Liver (tissue), 9 donors: ENCODE data around the gene DGKE. TPM values are rescaled to one million over a fixed set of nuclear protein-coding genes. Genes with fewer than 3 reads are reported as not detected.

ENCODE experiments used
- DNase-seq: peaks from one replicate; pipeline ENCODE4 v3.0.0-alpha.2; 2017; ENCODE audit warnings: low spot score
- H3K27ac ChIP-seq, 2 donors: one replicate each; pipeline ENCODE4 v1.7.0; 2013; ENCODE audit warnings: inconsistent platforms in 2 of 2, low read length in 2 of 2, control low read depth in 1 of 2, low read depth in 1 of 2, mild to moderate bottlenecking in 1 of 2
- H3K27me3 ChIP-seq, 4 donors: one replicate each; pipeline versions ENCODE4 v1.6.1 to v1.7.0; 2013; ENCODE audit warnings: low read length in 3 of 4, inconsistent platforms in 1 of 4, mild to moderate bottlenecking in 1 of 4, moderate library complexity in 1 of 4; ENCODE audit not compliant: control insufficient read depth in 4 of 4, insufficient read depth in 4 of 4
- H3K36me3 ChIP-seq, 4 donors: one replicate each; pipeline versions ENCODE4 v1.6.1 to v1.7.0; 2013; ENCODE audit warnings: low read length in 3 of 4, mild to moderate bottlenecking in 3 of 4, low read depth in 1 of 4, moderate library complexity in 1 of 4; ENCODE audit not compliant: control insufficient read depth in 4 of 4, insufficient read depth in 3 of 4
- H3K4me1 ChIP-seq, 4 donors: one replicate each; pipeline versions ENCODE4 v1.6.1 to v1.7.0; 2013; ENCODE audit warnings: low read length in 3 of 4, mild to moderate bottlenecking in 3 of 4, moderate library complexity in 1 of 4; ENCODE audit not compliant: control insufficient read depth in 4 of 4, insufficient read depth in 4 of 4
- H3K4me3 ChIP-seq, 3 donors: one replicate each; pipeline versions ENCODE4 v1.6.1 to v1.7.0; 2013; ENCODE audit warnings: low read length in 3 of 3, control low read depth in 1 of 3, low read depth in 1 of 3, mild to moderate bottlenecking in 1 of 3
- H3K9ac ChIP-seq, 2 donors: one replicate each; pipeline ENCODE4 v1.7.0; 2013; ENCODE audit warnings: low read length in 2 of 2, mild to moderate bottlenecking in 2 of 2, moderate library complexity in 2 of 2, control low read depth in 1 of 2, low read depth in 1 of 2
- H3K9me3 ChIP-seq, 4 donors: one replicate each; pipeline versions ENCODE4 v1.6.1 to v1.7.0; 2013; ENCODE audit warnings: low read length in 3 of 4; ENCODE audit not compliant: control insufficient read depth in 4 of 4
- EGR1 ChIP-seq, 2 donors: IDR thresholded peaks; 2 replicates each; pipeline ENCODE4 v1.6.1; 2016 to 2018; ENCODE audit warnings: antibody characterized with exemption in 2 of 2, low read depth in 2 of 2
- FOXA1 ChIP-seq: IDR thresholded peaks from 2 replicates; pipeline ENCODE4 v1.6.1; 2016; ENCODE audit warnings: antibody characterized with exemption
- FOXA2 ChIP-seq: IDR thresholded peaks from 2 replicates; pipeline ENCODE4 v1.6.1; 2016; ENCODE audit warnings: antibody characterized with exemption
- GABPA ChIP-seq, 2 donors: IDR thresholded peaks in 1 of 2; conservative IDR thresholded peaks in 1 of 2; 2 replicates each; pipeline ENCODE4 v1.6.1; 2016; ENCODE audit warnings: antibody characterized with exemption in 2 of 2, mild to moderate bottlenecking in 1 of 2, moderate library complexity in 1 of 2
- HNF4A ChIP-seq, 2 donors: conservative IDR thresholded peaks; 2 replicates each; pipeline ENCODE4 v1.6.1; 2016; ENCODE audit warnings: antibody characterized with exemption in 2 of 2, mild to moderate bottlenecking in 2 of 2
- HNF4G ChIP-seq: IDR thresholded peaks from 2 replicates; pipeline ENCODE4 v1.6.1; 2016; ENCODE audit warnings: antibody characterized with exemption
- JUND ChIP-seq, 2 donors: IDR thresholded peaks; 2 replicates each; pipeline ENCODE4 v1.6.1; 2016; ENCODE audit warnings: antibody characterized with exemption in 2 of 2
- NR2F2 ChIP-seq: IDR thresholded peaks from 2 replicates; pipeline ENCODE4 v1.6.1; 2016; ENCODE audit warnings: antibody characterized with exemption
- RAD21 ChIP-seq, 2 donors: IDR thresholded peaks; 2 replicates each; pipeline ENCODE4 v1.6.1; 2016; ENCODE audit warnings: antibody characterized with exemption in 2 of 2, mild to moderate bottlenecking in 2 of 2
- RXRA ChIP-seq, 2 donors: IDR thresholded peaks; 2 replicates each; pipeline ENCODE4 v1.6.1; 2017 to 2018; ENCODE audit warnings: antibody characterized with exemption in 2 of 2, mild to moderate bottlenecking in 1 of 2
- SP1 ChIP-seq: IDR thresholded peaks from 2 replicates; pipeline ENCODE4 v1.6.1; 2018; ENCODE audit warnings: antibody characterized with exemption, mild to moderate bottlenecking
- TAF1 ChIP-seq: conservative IDR thresholded peaks from 2 replicates; pipeline ENCODE4 v1.6.1; 2016; ENCODE audit warnings: antibody characterized with exemption, mild to moderate bottlenecking
- YY1 ChIP-seq: IDR thresholded peaks from 2 replicates; pipeline ENCODE4 v1.6.1; 2016; ENCODE audit warnings: antibody characterized with exemption, mild to moderate bottlenecking
- WGBS: extraction: QIAGEN DNeasy Blood & Tissue Kit; methylation state at CpG from one replicate; pipeline ENCODE4 v1.1.7; 2013; 5-methylcytosine and 5-hydroxymethylcytosine counted together
- polyA plus RNA-seq, 2 donors: library from polyadenylated mRNA; stranded (reverse) in 1 of 2; unstranded in 1 of 2; fragments of 200-250 nt in 1 of 2; fragments of >200 nt in 1 of 2; fragmentation: Nextera tagmentation in 1 of 2; extraction: Ambion mirVana in 1 of 2; gene quantifications; one replicate each; pipeline versions ENCODE4 v1.2.1 to v1.2.3, GENCODE V29; 2013 to 2015
- total RNA-seq, 2 donors: library from RNA; depleted of rRNA; stranded (reverse); fragments of >200 nt; gene quantifications; one replicate each; pipeline ENCODE4 v1.2.3, GENCODE V29; 2014
- TF ChIP-seq, protein P1 (sequence below): IDR thresholded peaks from 2 replicates; pipeline ENCODE4 v1.6.1; 2016; ENCODE audit warnings: antibody characterized with exemption
- TF ChIP-seq, protein P2 (sequence below): IDR thresholded peaks from 2 replicates; pipeline ENCODE4 v1.6.1; 2016; ENCODE audit warnings: antibody characterized with exemption, mild to moderate bottlenecking
- TF ChIP-seq, protein P3 (sequence below): fragments of 150-350 bp; IDR thresholded peaks from 2 replicates; pipeline ENCODE4 v1.5.1; 2017; ENCODE audit warnings: improper control_type of control experiment, low read depth, low read length; ENCODE audit not compliant: missing input control
- TF ChIP-seq, protein P4 (sequence below): IDR thresholded peaks from 2 replicates; pipeline ENCODE4 v1.6.1; 2016; ENCODE audit warnings: antibody characterized with exemption
- donor health status: healthy.
- donor health status: healthy.
- donor health status: healthy.
- donor health status: healthy.
- donor health status: healthy.

DGKE gene
- total and polyA plus RNA-seq, 4 donors: 1.0 to 5.9 (median 2.8) TPM

DNA sequence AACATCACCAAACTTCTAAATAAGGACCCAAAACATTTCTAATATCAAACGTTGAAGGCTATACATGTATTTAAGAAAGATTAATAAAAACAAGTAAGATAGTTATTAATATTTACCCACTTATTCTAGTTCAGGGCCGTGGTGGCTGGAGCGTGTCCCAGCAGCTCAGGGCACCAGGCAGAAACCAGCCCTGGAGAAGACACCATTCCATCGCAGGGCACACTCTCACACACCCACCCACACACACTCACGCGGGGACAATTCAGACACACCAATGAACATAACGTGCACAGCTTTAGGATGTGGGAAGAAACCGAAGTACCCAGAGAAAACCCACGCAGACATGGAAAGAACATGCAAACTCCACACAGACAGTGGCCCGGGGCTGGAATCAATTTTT, 13.7 kb upstream of the DGKE start:
- Histone ChIP-seq H3K9ac (no peak overlapping the region), H3K27ac (peak overlapping the region in 1 of 2 donors; percentile 5), H3K9me3 (no peaks in the 10 kb centered on the region), H3K4me1 (peaks cover 9 to 43% (median 33%) of the 10 kb centered on the region in 4 donors), H3K36me3 (peaks cover 0 to 2% (median 0%) of the 10 kb centered on the region in 4 donors), H3K27me3 (no peaks in the 10 kb centered on the region), H3K4me3 (no peak overlapping the region)
- 50% methylated on average over 10 of the region's 10 CpGs for WGBS
- no peak for DNase-seq
- TF ChIP-seq, protein P1, sequence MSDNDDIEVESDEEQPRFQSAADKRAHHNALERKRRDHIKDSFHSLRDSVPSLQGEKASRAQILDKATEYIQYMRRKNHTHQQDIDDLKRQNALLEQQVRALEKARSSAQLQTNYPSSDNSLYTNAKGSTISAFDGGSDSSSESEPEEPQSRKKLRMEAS: no peak
- TF ChIP-seq RXRA (IDR thresholded peaks at IDR 0.05) (no peak), FOXA1 (no peak), FOXA2 (no peak), YY1 (no peak), HNF4G (no peak), SP1 (no peak), EGR1 (IDR thresholded peaks at IDR 0.05; ENCODE audit: low read depth in 2 of 2) (no peak), GABPA (IDR thresholded peaks at IDR 0.05 in 1 of 2, conservative IDR thresholded peaks at IDR 0.05 in 1 of 2) (no peak), TAF1 (no peak), NR2F2 (no peak), HNF4A (conservative IDR thresholded peaks at IDR 0.05) (no peak)
- TF ChIP-seq, protein P2, sequence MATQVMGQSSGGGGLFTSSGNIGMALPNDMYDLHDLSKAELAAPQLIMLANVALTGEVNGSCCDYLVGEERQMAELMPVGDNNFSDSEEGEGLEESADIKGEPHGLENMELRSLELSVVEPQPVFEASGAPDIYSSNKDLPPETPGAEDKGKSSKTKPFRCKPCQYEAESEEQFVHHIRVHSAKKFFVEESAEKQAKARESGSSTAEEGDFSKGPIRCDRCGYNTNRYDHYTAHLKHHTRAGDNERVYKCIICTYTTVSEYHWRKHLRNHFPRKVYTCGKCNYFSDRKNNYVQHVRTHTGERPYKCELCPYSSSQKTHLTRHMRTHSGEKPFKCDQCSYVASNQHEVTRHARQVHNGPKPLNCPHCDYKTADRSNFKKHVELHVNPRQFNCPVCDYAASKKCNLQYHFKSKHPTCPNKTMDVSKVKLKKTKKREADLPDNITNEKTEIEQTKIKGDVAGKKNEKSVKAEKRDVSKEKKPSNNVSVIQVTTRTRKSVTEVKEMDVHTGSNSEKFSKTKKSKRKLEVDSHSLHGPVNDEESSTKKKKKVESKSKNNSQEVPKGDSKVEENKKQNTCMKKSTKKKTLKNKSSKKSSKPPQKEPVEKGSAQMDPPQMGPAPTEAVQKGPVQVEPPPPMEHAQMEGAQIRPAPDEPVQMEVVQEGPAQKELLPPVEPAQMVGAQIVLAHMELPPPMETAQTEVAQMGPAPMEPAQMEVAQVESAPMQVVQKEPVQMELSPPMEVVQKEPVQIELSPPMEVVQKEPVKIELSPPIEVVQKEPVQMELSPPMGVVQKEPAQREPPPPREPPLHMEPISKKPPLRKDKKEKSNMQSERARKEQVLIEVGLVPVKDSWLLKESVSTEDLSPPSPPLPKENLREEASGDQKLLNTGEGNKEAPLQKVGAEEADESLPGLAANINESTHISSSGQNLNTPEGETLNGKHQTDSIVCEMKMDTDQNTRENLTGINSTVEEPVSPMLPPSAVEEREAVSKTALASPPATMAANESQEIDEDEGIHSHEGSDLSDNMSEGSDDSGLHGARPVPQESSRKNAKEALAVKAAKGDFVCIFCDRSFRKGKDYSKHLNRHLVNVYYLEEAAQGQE: no peak
- TF ChIP-seq, protein P3, sequence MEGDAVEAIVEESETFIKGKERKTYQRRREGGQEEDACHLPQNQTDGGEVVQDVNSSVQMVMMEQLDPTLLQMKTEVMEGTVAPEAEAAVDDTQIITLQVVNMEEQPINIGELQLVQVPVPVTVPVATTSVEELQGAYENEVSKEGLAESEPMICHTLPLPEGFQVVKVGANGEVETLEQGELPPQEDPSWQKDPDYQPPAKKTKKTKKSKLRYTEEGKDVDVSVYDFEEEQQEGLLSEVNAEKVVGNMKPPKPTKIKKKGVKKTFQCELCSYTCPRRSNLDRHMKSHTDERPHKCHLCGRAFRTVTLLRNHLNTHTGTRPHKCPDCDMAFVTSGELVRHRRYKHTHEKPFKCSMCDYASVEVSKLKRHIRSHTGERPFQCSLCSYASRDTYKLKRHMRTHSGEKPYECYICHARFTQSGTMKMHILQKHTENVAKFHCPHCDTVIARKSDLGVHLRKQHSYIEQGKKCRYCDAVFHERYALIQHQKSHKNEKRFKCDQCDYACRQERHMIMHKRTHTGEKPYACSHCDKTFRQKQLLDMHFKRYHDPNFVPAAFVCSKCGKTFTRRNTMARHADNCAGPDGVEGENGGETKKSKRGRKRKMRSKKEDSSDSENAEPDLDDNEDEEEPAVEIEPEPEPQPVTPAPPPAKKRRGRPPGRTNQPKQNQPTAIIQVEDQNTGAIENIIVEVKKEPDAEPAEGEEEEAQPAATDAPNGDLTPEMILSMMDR: no peak
- TF ChIP-seq, protein P4, sequence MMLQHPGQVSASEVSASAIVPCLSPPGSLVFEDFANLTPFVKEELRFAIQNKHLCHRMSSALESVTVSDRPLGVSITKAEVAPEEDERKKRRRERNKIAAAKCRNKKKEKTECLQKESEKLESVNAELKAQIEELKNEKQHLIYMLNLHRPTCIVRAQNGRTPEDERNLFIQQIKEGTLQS: no peak

DNA sequence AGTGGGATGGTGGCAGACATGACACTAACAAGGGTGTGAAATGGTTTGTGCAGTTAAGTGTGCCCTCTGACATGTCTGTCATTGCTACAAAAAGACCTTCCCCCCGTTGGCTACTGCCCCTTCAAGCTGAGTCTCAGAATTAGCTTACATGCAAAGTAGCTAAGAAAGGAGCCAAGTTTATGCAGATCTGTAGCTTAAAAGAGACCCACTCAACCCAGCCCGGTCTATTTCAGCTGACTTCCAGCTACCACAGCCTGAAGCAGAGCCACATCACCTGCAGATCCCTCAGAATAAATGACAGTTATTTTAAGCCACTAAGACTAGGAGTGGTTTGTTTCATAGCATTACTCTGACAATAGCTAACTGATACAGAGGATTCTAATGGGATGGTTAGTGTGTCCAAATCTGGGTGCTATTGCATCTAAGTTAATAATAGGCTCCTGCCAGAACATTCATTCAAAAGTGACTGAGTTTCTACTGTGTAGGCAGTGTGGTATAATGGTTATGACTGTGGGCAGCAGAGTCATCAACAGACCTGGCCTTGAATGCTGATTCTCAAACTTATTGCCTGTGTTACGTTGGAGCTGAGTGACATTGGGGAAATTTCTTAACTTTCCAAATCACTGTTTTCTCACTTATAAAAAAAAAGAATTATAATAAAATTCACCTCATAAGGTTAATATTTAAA, 12.0 kb upstream of the DGKE start:
- H3K27me3 ChIP-seq: no peaks in the 10 kb centered on the region
- 85% methylated on average over 3 of the region's 3 CpGs for WGBS
- peaks cover 0 to 2% (median 0%) of the 10 kb centered on the region in 4 donors for H3K36me3 ChIP-seq
- no peaks in the 10 kb centered on the region for H3K9me3 ChIP-seq
- DNase-seq: no peak
- no peak overlapping the region for H3K27ac ChIP-seq
- H3K4me1 ChIP-seq: peaks cover 9 to 56% (median 45%) of the 10 kb centered on the region in 4 donors
- no peak overlapping the region for H3K9ac ChIP-seq
- no peak overlapping the region for H3K4me3 ChIP-seq
- TF ChIP-seq FOXA1 (no peak), RAD21 (IDR thresholded peaks at IDR 0.05) (no peak), EGR1 (IDR thresholded peaks at IDR 0.05; ENCODE audit: low read depth in 2 of 2) (no peak), JUND (IDR thresholded peaks at IDR 0.05) (no peak), FOXA2 (no peak), HNF4G (no peak), YY1 (no peak), TAF1 (no peak), NR2F2 (no peak)
- TF ChIP-seq, protein P1: no peak
- TF ChIP-seq, protein P3: no peak
- TF ChIP-seq, protein P2: no peak
